ENCODE measurements around the gene TUT1. TPM values are rescaled to one million over a fixed set of nuclear protein-coding genes. Genes with fewer than 3 reads are reported as not detected.

Gene TUT1
- total and polyA plus RNA-seq, 4 donors, result 5.6 to 15.8 (median 13.7) TPM

- H3K27me3 ChIP-seq (ENCODE audit: control insufficient read depth in 4 of 4, insufficient read depth in 4 of 4, low read length in 3 of 4), result no peaks in the 10 kb centered on the region
- H3K4me3 ChIP-seq (ENCODE audit: low read depth in 1 of 3, low read length in 3 of 3), result no peak overlapping the region
- H3K9ac ChIP-seq (ENCODE audit: low read depth in 1 of 2, low read length in 2 of 2), result no peak overlapping the region
- H3K9me3 ChIP-seq (ENCODE audit: control insufficient read depth in 4 of 4, low read length in 3 of 4), result no peaks in the 10 kb centered on the region
- no peak overlapping the region for H3K27ac ChIP-seq (ENCODE audit: low read depth in 1 of 2, low read length in 2 of 2)
- TF ChIP-seq JUND (IDR thresholded peaks at IDR 0.05) (no peak), SP1 (IDR thresholded peaks at IDR 0.05) (no peak), EGR1 (IDR thresholded peaks at IDR 0.05; ENCODE audit: low read depth in 2 of 2) (no peak), TAF1 (conservative IDR thresholded peaks at IDR 0.05) (no peak), HNF4G (IDR thresholded peaks at IDR 0.05) (no peak), ZBTB33 (IDR thresholded peaks at IDR 0.05) (no peak), RAD21 (IDR thresholded peaks at IDR 0.05) (no peak), ATF3 (IDR thresholded peaks at IDR 0.05) (no peak), NR2F2 (IDR thresholded peaks at IDR 0.05) (no peak), FOXA1 (IDR thresholded peaks at IDR 0.05) (no peak), HNF4A (conservative IDR thresholded peaks at IDR 0.05) (no peak), FOXA2 (IDR thresholded peaks at IDR 0.05) (no peak), GABPA (IDR thresholded peaks at IDR 0.05 in 1 of 2, conservative IDR thresholded peaks at IDR 0.05 in 1 of 2) (no peak), YY1 (IDR thresholded peaks at IDR 0.05) (no peak), REST (IDR thresholded peaks at IDR 0.05) (no peak), RXRA (IDR thresholded peaks at IDR 0.05) (no peak)
- TF ChIP-seq, protein P1, sequence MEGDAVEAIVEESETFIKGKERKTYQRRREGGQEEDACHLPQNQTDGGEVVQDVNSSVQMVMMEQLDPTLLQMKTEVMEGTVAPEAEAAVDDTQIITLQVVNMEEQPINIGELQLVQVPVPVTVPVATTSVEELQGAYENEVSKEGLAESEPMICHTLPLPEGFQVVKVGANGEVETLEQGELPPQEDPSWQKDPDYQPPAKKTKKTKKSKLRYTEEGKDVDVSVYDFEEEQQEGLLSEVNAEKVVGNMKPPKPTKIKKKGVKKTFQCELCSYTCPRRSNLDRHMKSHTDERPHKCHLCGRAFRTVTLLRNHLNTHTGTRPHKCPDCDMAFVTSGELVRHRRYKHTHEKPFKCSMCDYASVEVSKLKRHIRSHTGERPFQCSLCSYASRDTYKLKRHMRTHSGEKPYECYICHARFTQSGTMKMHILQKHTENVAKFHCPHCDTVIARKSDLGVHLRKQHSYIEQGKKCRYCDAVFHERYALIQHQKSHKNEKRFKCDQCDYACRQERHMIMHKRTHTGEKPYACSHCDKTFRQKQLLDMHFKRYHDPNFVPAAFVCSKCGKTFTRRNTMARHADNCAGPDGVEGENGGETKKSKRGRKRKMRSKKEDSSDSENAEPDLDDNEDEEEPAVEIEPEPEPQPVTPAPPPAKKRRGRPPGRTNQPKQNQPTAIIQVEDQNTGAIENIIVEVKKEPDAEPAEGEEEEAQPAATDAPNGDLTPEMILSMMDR (IDR thresholded peaks at IDR 0.05; ENCODE audit: low read depth, low read length, missing input control), result no peak
- TF ChIP-seq, protein P2, sequence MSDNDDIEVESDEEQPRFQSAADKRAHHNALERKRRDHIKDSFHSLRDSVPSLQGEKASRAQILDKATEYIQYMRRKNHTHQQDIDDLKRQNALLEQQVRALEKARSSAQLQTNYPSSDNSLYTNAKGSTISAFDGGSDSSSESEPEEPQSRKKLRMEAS (IDR thresholded peaks at IDR 0.05), result no peak
- 96% methylated on average over 19 of the region's 19 CpGs for WGBS
- H3K4me1 ChIP-seq (ENCODE audit: control insufficient read depth in 4 of 4, insufficient read depth in 4 of 4, low read length in 3 of 4), result peaks cover 5 to 19% (median 13%) of the 10 kb centered on the region in 4 donors
- no peak for DNase-seq (ENCODE audit: low spot score)
- peaks cover 15 to 50% (median 42%) of the 10 kb centered on the region in 4 donors for H3K36me3 ChIP-seq (ENCODE audit: control insufficient read depth in 4 of 4, insufficient read depth in 3 of 4, low read depth in 1 of 4, low read length in 3 of 4)
Measured at GRCh38 chr11:62534779-62535545, 56.4 kb downstream of the TUT1 start.

Measured in liver (tissue), 9 donors.